Liver (tissue), 3 donors: Measurements from ENCODE around the gene MIER3.

Experiments
- JUND ChIP-seq, 2 donors: IDR thresholded peaks; 2 replicates each; pipeline ENCODE4 v1.6.1; 2016; ENCODE audit warnings: antibody characterized with exemption in 2 of 2
- TAF1 ChIP-seq: conservative IDR thresholded peaks from 2 replicates; pipeline ENCODE4 v1.6.1; 2016; ENCODE audit warnings: antibody characterized with exemption, mild to moderate bottlenecking
- TF ChIP-seq, protein P1 (sequence below): fragments of 150-350 bp; IDR thresholded peaks from 2 replicates; pipeline ENCODE4 v1.5.1; 2017; ENCODE audit warnings: improper control_type of control experiment, low read depth, low read length; ENCODE audit not compliant: missing input control
- TF ChIP-seq, protein P2 (sequence below): IDR thresholded peaks from 2 replicates; pipeline ENCODE4 v1.6.1; 2016; ENCODE audit warnings: antibody characterized with exemption, mild to moderate bottlenecking
- donor health status: healthy.
- donor health status: healthy.

DNA sequence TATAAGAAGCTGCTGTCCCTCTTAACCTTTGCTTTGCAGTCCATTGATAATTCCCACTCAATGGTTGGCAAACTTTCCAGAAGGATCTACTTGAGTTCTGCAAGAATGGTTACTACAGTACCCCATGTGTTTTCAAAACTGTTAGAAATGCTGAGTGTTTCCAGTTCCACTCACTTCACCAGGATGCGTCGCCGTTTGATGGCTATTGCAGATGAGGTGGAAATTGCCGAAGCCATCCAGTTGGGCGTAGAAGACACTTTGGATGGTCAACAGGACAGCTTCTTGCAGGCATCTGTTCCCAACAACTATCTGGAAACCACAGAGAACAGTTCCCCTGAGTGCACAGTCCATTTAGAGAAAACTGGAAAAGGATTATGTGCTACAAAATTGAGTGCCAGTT is 70.4 kb downstream of the MIER3 start:
- TF ChIP-seq TAF1 = no peak
- TF ChIP-seq, protein P1, sequence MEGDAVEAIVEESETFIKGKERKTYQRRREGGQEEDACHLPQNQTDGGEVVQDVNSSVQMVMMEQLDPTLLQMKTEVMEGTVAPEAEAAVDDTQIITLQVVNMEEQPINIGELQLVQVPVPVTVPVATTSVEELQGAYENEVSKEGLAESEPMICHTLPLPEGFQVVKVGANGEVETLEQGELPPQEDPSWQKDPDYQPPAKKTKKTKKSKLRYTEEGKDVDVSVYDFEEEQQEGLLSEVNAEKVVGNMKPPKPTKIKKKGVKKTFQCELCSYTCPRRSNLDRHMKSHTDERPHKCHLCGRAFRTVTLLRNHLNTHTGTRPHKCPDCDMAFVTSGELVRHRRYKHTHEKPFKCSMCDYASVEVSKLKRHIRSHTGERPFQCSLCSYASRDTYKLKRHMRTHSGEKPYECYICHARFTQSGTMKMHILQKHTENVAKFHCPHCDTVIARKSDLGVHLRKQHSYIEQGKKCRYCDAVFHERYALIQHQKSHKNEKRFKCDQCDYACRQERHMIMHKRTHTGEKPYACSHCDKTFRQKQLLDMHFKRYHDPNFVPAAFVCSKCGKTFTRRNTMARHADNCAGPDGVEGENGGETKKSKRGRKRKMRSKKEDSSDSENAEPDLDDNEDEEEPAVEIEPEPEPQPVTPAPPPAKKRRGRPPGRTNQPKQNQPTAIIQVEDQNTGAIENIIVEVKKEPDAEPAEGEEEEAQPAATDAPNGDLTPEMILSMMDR = no peak
- no peak for TF ChIP-seq JUND (IDR thresholded peaks at IDR 0.05)
- TF ChIP-seq, protein P2, sequence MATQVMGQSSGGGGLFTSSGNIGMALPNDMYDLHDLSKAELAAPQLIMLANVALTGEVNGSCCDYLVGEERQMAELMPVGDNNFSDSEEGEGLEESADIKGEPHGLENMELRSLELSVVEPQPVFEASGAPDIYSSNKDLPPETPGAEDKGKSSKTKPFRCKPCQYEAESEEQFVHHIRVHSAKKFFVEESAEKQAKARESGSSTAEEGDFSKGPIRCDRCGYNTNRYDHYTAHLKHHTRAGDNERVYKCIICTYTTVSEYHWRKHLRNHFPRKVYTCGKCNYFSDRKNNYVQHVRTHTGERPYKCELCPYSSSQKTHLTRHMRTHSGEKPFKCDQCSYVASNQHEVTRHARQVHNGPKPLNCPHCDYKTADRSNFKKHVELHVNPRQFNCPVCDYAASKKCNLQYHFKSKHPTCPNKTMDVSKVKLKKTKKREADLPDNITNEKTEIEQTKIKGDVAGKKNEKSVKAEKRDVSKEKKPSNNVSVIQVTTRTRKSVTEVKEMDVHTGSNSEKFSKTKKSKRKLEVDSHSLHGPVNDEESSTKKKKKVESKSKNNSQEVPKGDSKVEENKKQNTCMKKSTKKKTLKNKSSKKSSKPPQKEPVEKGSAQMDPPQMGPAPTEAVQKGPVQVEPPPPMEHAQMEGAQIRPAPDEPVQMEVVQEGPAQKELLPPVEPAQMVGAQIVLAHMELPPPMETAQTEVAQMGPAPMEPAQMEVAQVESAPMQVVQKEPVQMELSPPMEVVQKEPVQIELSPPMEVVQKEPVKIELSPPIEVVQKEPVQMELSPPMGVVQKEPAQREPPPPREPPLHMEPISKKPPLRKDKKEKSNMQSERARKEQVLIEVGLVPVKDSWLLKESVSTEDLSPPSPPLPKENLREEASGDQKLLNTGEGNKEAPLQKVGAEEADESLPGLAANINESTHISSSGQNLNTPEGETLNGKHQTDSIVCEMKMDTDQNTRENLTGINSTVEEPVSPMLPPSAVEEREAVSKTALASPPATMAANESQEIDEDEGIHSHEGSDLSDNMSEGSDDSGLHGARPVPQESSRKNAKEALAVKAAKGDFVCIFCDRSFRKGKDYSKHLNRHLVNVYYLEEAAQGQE = no peak
